Skeletal muscle tissue (tissue), 4 donors: ENCODE results near the gene TMCO4. TPM values are rescaled to one million over a fixed set of nuclear protein-coding genes. Genes with fewer than 3 reads are reported as not detected.
"Not testable (repeated sequence)": the region's sequence is repeated elsewhere in the genome, so short reads cannot be mapped to it uniquely, and the experiment has no call there.

Experiments
- H3K27ac ChIP-seq: one replicate; pipeline ENCODE4 v1.7.0; 2013; ENCODE audit warnings: mild to moderate bottlenecking, low read depth, low read length, inconsistent platforms
- H3K27me3 ChIP-seq, 3 donors: one replicate each; pipeline ENCODE4 v1.7.0; 2013; ENCODE audit warnings: low read length in 3 of 3; ENCODE audit not compliant: control insufficient read depth in 3 of 3, insufficient read depth in 3 of 3
- H3K36me3 ChIP-seq, 3 donors: one replicate each; pipeline ENCODE4 v1.7.0; 2013; ENCODE audit warnings: low read length in 3 of 3; ENCODE audit not compliant: control insufficient read depth in 3 of 3, insufficient read depth in 3 of 3
- H3K4me1 ChIP-seq, 3 donors: one replicate each; pipeline ENCODE4 v1.7.0; 2013; ENCODE audit warnings: low read length in 3 of 3, mild to moderate bottlenecking in 3 of 3; ENCODE audit not compliant: control insufficient read depth in 3 of 3, insufficient read depth in 3 of 3
- H3K4me3 ChIP-seq, 3 donors: one replicate each; pipeline ENCODE4 v1.7.0; 2013; ENCODE audit warnings: low read length in 3 of 3
- H3K9ac ChIP-seq, 3 donors: one replicate each; pipeline ENCODE4 v1.7.0; 2013; ENCODE audit warnings: low read length in 3 of 3, mild to moderate bottlenecking in 3 of 3, moderate library complexity in 2 of 3, low read depth in 1 of 3
- H3K9me3 ChIP-seq, 3 donors: one replicate each; pipeline ENCODE4 v1.7.0; 2013; ENCODE audit warnings: low read length in 3 of 3; ENCODE audit not compliant: control insufficient read depth in 3 of 3
- total RNA-seq: library from RNA; depleted of rRNA; stranded (reverse); fragments of >200 nt; gene quantifications from one replicate; pipeline ENCODE4 v1.2.3, GENCODE V29; 2014
- donor health status: Osteomylitis.

Gene TMCO4
- total RNA-seq, 1 donor from 2014 or later = 2.6 TPM

- no peak overlapping the region for H3K4me3 ChIP-seq
- no peaks in the 10 kb centered on the region for H3K4me1 ChIP-seq
- H3K27ac ChIP-seq = no peak overlapping the region
- no peak overlapping the region for H3K9ac ChIP-seq
- peaks cover 7 to 16% (median 11%) of the 10 kb centered on the region in 3 donors for H3K27me3 ChIP-seq
- H3K9me3 ChIP-seq = no peaks in the 10 kb centered on the region
- H3K36me3 ChIP-seq = no peaks in the 10 kb centered on the region
These were observed 28.8 kb upstream of the TMCO4 start for GRCh38 chr1:19828546-19828945.

GRCh38 chr1:19825298-19825697 is 25.6 kb upstream of the TMCO4 start:
- H3K27ac ChIP-seq = no peak overlapping the region
- H3K4me1 ChIP-seq = no peaks in the 10 kb centered on the region
- peaks cover 4 to 8% (median 7%) of the 10 kb centered on the region in 3 donors for H3K27me3 ChIP-seq
- no peaks in the 10 kb centered on the region for H3K9me3 ChIP-seq
- no peaks in the 10 kb centered on the region for H3K36me3 ChIP-seq
- no peak overlapping the region for H3K9ac ChIP-seq
- H3K4me3 ChIP-seq = no peak overlapping the region

- Histone ChIP-seq H3K4me1 (no peaks in the 10 kb centered on the region), H3K4me3 (no peak overlapping the region), H3K27ac (no peak overlapping the region), H3K9ac (no peak overlapping the region), H3K27me3 (peaks cover 4 to 8% (median 7%) of the 10 kb centered on the region in 3 donors), H3K36me3 (no peaks in the 10 kb centered on the region), H3K9me3 (no peaks in the 10 kb centered on the region)
These were observed 24.8 kb upstream of the TMCO4 start for GRCh38 chr1:19824541-19824940.

GRCh38 chr1:19824036-19824435 is 24.3 kb upstream of the TMCO4 start:
- Histone ChIP-seq H3K9ac (no peak overlapping the region), H3K27me3 (peaks cover 4 to 8% (median 7%) of the 10 kb centered on the region in 3 donors), H3K4me3 (no peak overlapping the region), H3K36me3 (no peaks in the 10 kb centered on the region), H3K9me3 (no peaks in the 10 kb centered on the region), H3K4me1 (no peaks in the 10 kb centered on the region), H3K27ac (no peak overlapping the region)

- H3K4me3 ChIP-seq = no peak overlapping the region
- H3K27me3 ChIP-seq = peaks cover 0 to 3% (median 0%) of the 10 kb centered on the region in 3 donors
- H3K36me3 ChIP-seq = no peaks in the 10 kb centered on the region
- no peak overlapping the region for H3K27ac ChIP-seq
- peaks cover 6 to 11% (median 7%) of the 10 kb centered on the region in 3 donors for H3K4me1 ChIP-seq
- H3K9me3 ChIP-seq = no peaks in the 10 kb centered on the region
- H3K9ac ChIP-seq = no peak overlapping the region
These were observed 20.0 kb upstream of the TMCO4 start for GRCh38 chr1:19819701-19820100.

- H3K27me3 ChIP-seq = peaks cover 0 to 4% (median 4%) of the 10 kb centered on the region in 3 donors
- no peaks in the 10 kb centered on the region for H3K36me3 ChIP-seq
- no peak overlapping the region for H3K27ac ChIP-seq
- H3K9me3 ChIP-seq = no peaks in the 10 kb centered on the region
- H3K9ac ChIP-seq = no peak overlapping the region
- no peak overlapping the region for H3K4me3 ChIP-seq
- H3K4me1 ChIP-seq = peaks cover 7 to 19% (median 9%) of the 10 kb centered on the region in 3 donors
These were observed 18.6 kb upstream of the TMCO4 start for GRCh38 chr1:19818324-19818723.

- Histone ChIP-seq H3K27ac (no peak overlapping the region), H3K36me3 (no peaks in the 10 kb centered on the region), H3K9me3 (no peaks in the 10 kb centered on the region), H3K9ac (no peak overlapping the region), H3K4me3 (no peak overlapping the region), H3K27me3 (peaks cover 0 to 10% (median 9%) of the 10 kb centered on the region in 3 donors), H3K4me1 (peaks cover 7 to 19% (median 9%) of the 10 kb centered on the region in 3 donors)
These were observed 17.4 kb upstream of the TMCO4 start for GRCh38 chr1:19817160-19817559.

GRCh38 chr1:19816737-19817086 is 17.0 kb upstream of the TMCO4 start:
- not testable (repeated sequence) for H3K9me3 ChIP-seq, H3K9ac ChIP-seq, H3K27ac ChIP-seq, H3K36me3 ChIP-seq, H3K27me3 ChIP-seq, H3K4me3 ChIP-seq
- H3K4me1 ChIP-seq = peaks cover 7 to 19% (median 9%) of the 10 kb centered on the region in 3 donors

GRCh38 chr1:19815801-19816736 is 16.4 kb upstream of the TMCO4 start:
- peaks cover 0 to 16% (median 9%) of the 10 kb centered on the region in 3 donors for H3K27me3 ChIP-seq
- H3K9ac ChIP-seq = no peak overlapping the region
- no peaks in the 10 kb centered on the region for H3K36me3 ChIP-seq
- no peaks in the 10 kb centered on the region for H3K9me3 ChIP-seq
- H3K4me1 ChIP-seq = peaks cover 7 to 19% (median 9%) of the 10 kb centered on the region in 3 donors
- no peak overlapping the region for H3K27ac ChIP-seq
- no peak overlapping the region for H3K4me3 ChIP-seq
